GM21526 (cell line): ENCODE data around the gene NEDD4L.
"Not testable (repeated sequence)": the region's sequence is repeated elsewhere in the genome, so short reads cannot be mapped to it uniquely, and the experiment has no call there.

Experiments used
- ATAC-seq: cut with Tn5 transposase; IDR thresholded peaks from one replicate; pipeline ENCODE4 v1.9.1; 2021; ENCODE audit warnings: moderate library complexity; ENCODE audit not compliant: unreplicated experiment, low FRiP score

Gene NEDD4L

DNA sequence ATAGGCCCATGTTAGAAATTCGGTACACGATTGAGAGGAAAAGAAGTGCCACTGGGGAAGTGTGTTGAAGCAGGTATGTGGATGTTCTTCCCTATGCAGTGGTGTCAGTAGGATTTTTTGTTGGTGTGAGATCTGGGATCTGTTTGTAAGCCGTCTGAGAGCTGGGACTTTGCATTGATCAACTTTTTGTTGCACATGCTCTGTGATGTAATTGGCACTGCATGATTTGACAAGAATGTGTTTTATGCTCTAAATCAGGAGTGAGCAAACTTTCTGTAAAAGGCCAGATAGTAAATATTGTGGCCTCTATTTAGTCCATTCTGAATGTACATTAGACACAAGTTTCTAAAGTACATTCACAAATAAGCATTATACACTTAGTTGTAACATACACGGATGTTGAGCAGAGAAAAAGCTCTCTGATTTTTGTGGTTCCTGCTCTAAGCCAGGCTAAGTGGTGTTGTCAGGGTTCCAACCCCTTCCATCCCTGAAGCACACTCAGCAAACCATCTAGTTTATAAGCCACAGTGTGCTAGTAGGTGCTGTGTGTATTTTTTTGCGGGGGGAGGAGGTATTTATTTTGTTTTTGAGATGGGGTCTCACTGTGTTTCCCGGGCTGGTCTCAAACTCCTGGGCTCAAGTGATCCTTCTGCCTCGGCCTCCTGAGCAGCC lies 235.6 kb downstream of the NEDD4L start:
- ATAC-seq: no peak

DNA sequence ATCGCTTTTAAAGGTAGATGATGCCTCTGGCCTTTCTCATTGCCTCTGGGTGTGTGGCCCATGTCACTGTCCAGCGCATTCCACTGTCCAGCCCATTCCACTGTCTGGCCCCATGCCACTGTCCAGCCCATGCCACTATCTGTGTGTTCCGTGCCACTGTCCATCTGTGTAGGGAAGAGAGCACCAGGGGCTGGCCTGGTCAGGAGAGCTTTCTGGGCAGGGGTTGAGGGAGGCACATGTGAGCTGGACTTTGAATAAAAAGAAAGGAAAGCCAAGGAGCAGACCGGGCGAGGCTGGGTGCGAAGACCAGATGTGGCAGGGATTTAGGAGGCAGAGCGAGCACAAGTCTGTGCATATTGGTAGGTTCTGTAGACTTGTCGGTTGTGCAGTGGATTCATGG lies 236.2 kb downstream of the NEDD4L start:
- ATAC-seq: no peak

DNA sequence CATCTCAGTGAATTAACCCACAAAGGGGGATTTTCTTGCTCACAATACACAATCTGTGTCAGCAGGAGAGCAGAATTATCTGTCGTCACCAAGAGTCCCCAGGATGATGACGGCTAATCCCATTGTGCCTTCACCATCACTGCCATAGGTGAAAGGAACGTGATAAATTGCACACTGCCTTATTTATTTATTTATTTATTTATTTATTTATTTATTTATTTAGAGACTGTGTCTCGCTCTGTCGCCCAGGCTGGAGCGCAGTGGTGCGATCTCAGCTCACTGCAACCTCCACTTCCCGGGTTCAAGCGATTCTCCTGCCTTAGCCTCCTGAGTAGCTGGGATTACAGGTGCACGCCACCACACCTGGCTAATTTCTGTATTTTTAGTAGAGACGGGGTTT lies 238.8 kb downstream of the NEDD4L start:
- not testable (repeated sequence) for ATAC-seq

GRCh38 chr18:58284699-58285448 lies 240.8 kb downstream of the NEDD4L start:
- no peak for ATAC-seq

DNA sequence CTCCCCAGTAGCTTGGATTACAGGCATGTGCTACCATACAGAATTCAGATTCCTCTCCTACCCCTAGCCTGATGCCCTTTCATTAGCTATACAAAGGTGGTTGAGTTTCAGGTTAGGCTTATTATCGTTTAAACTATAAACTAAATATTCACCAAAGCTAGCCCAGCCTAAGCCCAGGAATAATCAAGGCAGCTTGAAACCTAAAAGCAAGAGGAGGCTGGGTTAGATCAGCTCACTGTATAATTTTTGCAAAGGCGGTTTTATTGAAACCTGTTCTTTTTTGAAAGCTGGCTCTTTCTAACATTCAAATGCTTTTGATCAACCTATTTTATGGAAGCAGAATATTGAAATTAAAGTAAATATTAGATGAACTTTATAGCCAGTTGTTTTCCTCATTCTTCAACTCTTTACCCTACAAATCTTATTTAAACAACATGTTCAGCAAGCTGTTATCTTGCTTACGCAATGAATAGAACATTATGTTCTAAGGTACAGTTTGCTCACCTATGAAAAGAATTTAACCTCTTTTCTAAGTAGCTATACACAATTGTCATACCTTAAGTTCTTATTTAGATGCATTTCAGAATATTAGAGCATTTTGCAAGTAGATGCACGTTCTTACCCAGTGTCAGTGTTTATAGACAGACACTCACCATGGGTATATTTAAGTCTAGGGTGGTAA lies 241.6 kb downstream of the NEDD4L start:
- no peak for ATAC-seq

DNA sequence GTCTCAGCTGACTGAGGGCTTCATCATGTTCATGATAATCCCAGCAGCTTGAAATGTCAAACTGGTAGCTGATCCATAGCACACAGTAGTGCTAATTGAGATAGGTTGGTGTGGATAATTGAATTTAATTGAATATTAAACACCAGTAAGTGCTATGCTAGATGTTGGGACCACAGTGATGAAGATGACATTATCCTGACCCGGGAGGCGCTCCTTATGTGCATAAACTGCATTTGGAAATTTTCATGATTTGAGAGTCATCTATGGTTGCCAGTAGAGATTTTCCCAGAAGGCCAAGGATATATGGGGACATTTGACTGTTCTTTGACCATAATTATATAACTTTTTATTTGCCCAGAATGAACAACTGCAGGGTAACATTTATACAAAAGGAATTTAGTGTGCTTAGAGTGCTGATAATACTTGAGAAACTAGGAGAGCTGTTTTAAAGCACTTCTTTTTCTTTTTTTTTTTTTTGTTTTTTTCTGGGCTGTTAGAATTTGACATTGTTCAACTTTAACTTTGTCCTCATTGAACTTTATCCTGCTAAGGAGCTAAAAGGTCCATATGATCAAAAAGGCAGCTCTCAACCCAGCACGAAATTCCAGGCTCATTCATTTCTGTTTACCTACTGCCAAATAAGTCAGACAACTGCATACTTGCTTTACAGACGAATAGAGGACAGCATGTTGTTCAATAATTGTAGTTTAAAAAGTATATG lies 242.8 kb downstream of the NEDD4L start:
- ATAC-seq: no peak

DNA sequence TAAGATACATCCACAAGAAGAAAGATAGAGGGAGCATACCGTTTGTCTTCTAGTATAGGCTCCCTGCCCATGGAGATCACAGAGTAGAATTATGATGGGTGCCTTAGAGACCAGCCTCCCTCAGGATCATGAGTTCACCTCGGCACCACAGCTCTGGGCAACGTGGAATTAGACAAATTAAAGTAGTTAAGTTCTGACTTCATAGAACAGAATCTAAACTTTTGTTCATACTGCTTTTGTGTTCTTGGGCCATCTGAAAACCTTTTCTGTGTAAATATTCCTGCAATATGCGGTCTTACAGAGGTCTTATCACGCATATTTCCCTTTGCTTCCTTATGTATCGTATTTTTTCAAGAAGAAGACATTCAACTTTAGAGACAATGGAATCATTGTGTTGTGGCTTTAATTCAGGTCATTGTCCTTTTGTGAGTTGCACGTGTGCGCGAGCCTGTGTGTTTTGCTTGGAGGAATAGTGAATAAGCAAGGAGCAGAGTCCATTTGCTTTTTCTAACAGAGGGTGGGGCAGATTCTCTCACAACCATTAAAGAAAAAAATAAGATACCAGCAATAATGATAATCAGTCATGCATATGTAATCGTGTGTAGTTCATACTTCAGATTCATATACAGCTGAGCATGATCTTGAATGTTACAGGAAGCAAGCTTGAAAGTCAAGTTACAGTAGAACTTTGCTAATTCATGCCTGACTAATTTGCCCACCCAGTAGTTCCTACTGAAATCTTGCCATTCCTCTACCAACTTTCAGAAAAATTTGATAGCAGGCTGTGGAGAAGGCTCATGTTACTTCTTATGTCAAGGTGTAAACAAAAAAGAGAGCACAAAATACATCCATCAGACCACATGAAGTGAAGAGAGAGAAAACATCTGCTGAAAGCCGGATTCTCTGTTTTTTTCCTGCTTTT lies 243.6 kb downstream of the NEDD4L start:
- no peak for ATAC-seq

DNA sequence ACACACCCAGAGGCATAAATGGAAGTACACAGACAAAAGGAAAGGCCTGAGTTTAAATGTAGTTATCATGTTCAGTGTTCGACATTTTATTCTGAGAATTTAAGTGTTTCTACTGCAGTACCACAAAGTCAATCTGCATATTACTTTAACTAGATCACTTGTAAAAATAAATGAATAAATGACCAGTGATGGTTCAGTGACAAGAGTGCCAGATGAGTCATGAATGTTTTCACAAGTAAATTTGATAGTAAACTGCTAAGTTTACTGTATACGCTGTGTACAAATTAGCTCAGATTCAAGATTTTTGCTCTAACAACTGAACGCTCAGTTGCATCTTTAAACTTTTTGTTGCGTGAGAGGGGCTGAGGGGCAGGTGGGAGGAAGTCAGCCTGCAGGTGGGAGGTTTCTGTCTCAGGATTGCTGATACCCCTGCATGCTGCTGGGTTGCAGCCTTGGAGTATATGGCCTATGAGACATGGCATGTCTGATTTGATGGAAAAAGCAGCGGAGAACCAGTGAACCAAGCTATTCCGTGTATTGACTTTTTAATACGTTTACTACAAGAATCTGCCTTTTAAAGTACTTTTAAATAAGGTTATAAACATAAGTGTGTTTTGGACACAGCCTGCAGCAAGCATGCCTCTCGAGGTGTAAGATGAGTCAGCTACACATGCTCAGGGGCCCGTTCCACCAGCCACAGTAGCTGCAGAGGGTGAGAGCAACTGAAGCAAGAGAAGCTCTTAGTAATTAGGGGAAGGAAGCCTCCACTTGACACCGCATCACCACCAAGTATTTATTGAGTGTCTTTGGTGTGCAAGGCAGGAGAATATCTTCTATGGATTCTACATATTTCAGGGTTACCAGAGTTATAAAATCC lies 245.1 kb downstream of the NEDD4L start:
- ATAC-seq: peak; percentile 73

- no peak for ATAC-seq
Measured at GRCh38 chr18:58290116-58290695, 246.2 kb downstream of the NEDD4L start.

GRCh38 chr18:58291131-58291530 lies 247.1 kb downstream of the NEDD4L start:
- ATAC-seq: no peak

DNA sequence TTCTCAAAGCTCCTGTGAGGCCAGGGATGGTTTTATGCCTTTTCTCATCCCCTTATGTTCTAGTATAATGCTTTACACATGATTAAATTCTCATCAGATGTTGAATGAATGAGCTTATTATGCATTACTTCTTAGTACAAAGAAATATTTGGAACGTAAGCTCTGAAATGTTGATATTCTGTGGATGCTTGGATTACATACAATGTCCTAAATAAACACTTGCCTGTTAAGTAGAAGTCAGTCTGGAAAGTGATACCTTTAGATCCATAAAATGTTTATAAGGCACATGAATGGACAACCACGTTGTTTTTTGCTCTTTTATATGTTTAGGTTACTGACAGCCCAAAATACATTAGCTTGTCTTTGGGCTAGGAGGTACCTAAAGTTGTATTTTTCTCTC lies 248.6 kb downstream of the NEDD4L start:
- ATAC-seq: no peak

DNA sequence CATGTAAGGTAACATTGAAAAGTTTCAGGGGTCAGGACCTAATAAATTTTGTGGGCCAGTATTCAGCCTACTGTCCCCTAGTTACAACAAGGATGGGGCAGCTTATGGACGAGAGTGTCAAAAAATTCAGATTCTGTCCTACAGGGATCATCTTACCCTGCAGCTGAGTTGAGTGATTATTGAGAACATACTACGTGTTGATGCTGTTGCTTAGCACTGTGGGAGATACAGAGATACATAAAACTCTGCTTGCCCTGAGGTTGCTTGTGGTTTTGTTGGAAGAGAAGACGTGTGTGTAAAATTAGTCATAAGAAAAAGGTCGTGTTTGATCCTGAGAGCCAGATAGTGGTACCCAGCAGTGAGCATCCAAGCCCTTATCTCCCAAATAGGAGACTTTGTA lies 253.2 kb downstream of the NEDD4L start:
- no peak for ATAC-seq

GRCh38 chr18:58298251-58299134 lies 254.5 kb downstream of the NEDD4L start:
- no peak for ATAC-seq

DNA sequence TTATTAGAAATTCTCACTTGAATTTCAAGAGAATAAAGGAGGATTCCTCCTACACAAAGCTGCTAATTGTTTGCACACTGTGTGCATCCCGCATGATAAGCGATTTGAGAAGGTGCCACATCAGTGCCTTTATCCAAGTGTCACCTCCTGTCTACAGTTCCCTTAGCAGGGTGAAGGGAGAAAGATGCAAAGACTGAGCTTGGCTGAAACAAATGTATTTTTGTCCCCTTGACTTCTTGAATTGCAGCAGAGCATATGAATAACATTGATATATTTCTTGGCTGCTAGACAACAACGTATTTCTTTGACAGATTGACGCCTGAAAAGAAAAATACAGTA lies 255.1 kb downstream of the NEDD4L start:
- no peak for ATAC-seq

- no peak for ATAC-seq
Measured at GRCh38 chr18:58299936-58300335, 255.9 kb downstream of the NEDD4L start.

DNA sequence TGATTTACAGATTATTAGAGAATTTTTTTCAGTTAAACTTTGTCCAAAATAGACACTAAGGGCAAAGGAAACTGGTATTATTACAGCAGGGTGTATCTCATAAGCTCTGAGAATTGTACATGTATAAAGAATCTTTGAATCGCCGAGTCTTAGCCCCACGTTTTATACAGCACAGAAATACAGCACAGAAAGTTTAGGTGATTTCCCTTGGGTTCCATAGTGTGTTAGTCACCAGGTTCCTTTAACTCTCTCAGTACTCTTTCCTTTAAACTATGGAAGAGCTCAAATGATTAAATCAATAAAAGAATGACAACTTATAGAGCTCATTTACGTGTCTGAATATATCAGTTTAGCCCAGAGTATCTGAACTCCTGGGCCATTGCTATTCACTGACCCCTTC lies 256.8 kb downstream of the NEDD4L start:
- ATAC-seq: no peak

DNA sequence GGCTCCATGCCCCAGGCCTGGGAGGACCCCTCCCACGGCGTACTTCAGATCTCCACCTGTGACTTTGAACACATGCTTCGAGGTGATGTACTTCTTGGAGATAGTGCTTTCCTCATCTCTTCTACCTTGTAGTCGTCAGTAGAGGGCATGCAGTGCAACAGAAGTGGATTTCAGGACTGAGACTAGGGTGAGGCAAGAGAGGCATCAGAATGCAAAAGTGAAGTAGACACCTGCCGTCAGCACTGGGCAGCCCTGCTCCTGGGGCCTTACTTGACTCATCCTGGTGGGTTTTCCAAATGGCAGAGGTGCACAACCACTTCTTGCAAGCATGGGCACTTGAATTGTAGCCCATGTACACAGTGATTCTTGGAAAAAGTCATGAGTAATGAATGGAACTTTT lies 258.8 kb downstream of the NEDD4L start:
- ATAC-seq: no peak

DNA sequence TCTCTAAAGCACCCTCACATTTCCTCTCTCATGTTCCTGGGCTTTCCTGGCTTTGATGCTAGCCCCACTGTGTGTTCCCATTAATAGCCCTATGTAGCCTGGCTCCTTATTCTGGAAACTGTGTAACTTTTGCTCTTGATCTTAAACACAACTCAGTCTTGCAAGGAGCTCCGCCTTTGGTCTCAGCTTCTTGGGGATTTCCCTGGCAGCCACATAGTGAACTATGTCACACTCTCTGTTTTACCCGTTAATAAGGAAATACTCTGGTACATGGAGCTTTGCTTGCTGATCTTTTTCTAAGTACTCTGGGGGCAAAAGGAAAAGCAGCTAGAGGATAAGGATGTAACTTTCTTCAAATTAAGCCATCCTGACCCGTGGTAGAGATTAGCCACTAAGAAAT lies 259.3 kb downstream of the NEDD4L start:
- ATAC-seq: peak; percentile 76
